ENCODE results near the gene DLL4.

- TF ChIP-seq CTCF (IDR thresholded peaks at IDR 0.05 in 8 of 11, conservative IDR thresholded peaks at IDR 0.05 in 3 of 11) (peak in 8 of 11 experiments; percentile 17 to 88 (median 76)), POLR2A (IDR thresholded peaks at IDR 0.05) (peak in 1 of 3 donors; percentile 6)
These were observed 12.6 kb downstream of the DLL4 start for GRCh38 chr15:40941528-40942336.

Measured in spleen (tissue), 7 donors.